GM04503 (cell line): ENCODE measurements around the gene BIN1.
A peak's percentile ranks its signal among the peaks of the same experiment; 100 is the strongest.

Experiments
- DNase-seq: peaks from one replicate; pipeline ENCODE4 v3.0.0-alpha.2; 2012; ENCODE audit warnings: low read depth

Gene BIN1

GRCh38 chr2:127106991-127107621, at the start of gene BIN1:
BIN1 (minus strand) TSS chr2:127107154; CDS start chr2:127106943, 211 bp downstream.
- peak; percentile 45 for DNase-seq

- DNase-seq, result no peak
These were observed 49.0 kb upstream of the BIN1 start for GRCh38 chr2:127155947-127156346.

- DNase-seq, result no peak
These were observed 48.2 kb upstream of the BIN1 start for GRCh38 chr2:127155028-127155581.

GRCh38 chr2:127154396-127154795, 47.4 kb upstream of the BIN1 start:
- no peak for DNase-seq

- no peak for DNase-seq
These were observed 46.8 kb upstream of the BIN1 start for GRCh38 chr2:127153691-127154158.

GRCh38 chr2:127150996-127151395, 44.0 kb upstream of the BIN1 start:
- DNase-seq, result no peak

GRCh38 chr2:127149384-127149783, 42.4 kb upstream of the BIN1 start:
- DNase-seq, result peak; percentile 96

GRCh38 chr2:127146820-127147502, 40.0 kb upstream of the BIN1 start:
- no peak for DNase-seq

- no peak for DNase-seq
These were observed 39.2 kb upstream of the BIN1 start for GRCh38 chr2:127146071-127146725.

- no peak for DNase-seq
These were observed 38.4 kb upstream of the BIN1 start for GRCh38 chr2:127145280-127145895.

GRCh38 chr2:127143841-127144782, 37.2 kb upstream of the BIN1 start:
- DNase-seq, result no peak

- DNase-seq, result no peak
These were observed 36.0 kb upstream of the BIN1 start for GRCh38 chr2:127142663-127143630.

GRCh38 chr2:127140538-127140937, 33.6 kb upstream of the BIN1 start:
- no peak for DNase-seq

GRCh38 chr2:127139766-127140165, 32.8 kb upstream of the BIN1 start:
- no peak for DNase-seq

GRCh38 chr2:127138281-127138680, 31.3 kb upstream of the BIN1 start:
- DNase-seq, result no peak

GRCh38 chr2:127137741-127138140, 30.8 kb upstream of the BIN1 start:
- no peak for DNase-seq

GRCh38 chr2:127137225-127137624, 30.3 kb upstream of the BIN1 start:
- DNase-seq, result no peak

- DNase-seq, result no peak
These were observed 28.2 kb upstream of the BIN1 start for GRCh38 chr2:127134833-127135830.

- DNase-seq, result no peak
These were observed 27.3 kb upstream of the BIN1 start for GRCh38 chr2:127134235-127134634.
